ENCODE data around the gene SERPINF2.
A peak's percentile ranks its signal among the peaks of the same experiment; 100 is the strongest.
"Not testable (repeated sequence)": the region's sequence is repeated elsewhere in the genome, so short reads cannot be mapped to it uniquely, and the experiment has no call there.

Gene SERPINF2

GRCh38 chr17:1716912-1717695 is 25.6 kb upstream of the SERPINF2 start:
- peak; percentile 100 for DNase-seq

GRCh38 chr17:1718362-1719165 is 24.1 kb upstream of the SERPINF2 start:
- DNase-seq, result no peak

GRCh38 chr17:1720856-1721386 is 21.8 kb upstream of the SERPINF2 start:
- peak; percentile 52 for DNase-seq

DNA sequence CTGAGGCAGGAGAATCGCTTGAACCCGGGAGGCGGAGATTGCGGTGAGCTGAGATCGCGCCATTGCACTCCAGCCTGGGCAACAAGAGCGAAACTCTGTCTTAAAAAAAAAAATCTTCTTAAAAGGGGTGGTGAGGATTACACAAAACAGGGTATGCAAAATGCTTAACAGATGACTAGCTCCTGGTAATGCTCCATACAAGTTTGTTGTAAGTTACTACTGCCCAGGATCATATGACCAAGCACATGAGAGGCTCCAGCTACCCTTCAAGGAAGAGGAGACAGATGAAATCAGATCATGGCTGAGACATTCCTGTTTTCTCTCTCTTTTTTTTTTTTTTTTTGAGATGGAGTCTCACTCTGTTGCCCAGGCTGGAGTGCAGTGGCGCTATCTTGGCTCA is 20.6 kb upstream of the SERPINF2 start:
- DNase-seq, result not testable (repeated sequence)

GRCh38 chr17:1724351-1724868 is 18.3 kb upstream of the SERPINF2 start, which contains the start of gene WDR81:
Gene WDR81, plus strand, starts transcription at chr17:1724704. Its CDS starts 256 bp downstream, at chr17:1724960.
- DNase-seq, result peak; percentile 84

- no peak for DNase-seq
Observed at GRCh38 chr17:1724869-1725641, 17.6 kb upstream of the SERPINF2 start.

- no peak for DNase-seq
Observed at GRCh38 chr17:1725642-1726511, 16.8 kb upstream of the SERPINF2 start.

GRCh38 chr17:1726626-1727257 is 15.9 kb upstream of the SERPINF2 start:
- no peak for DNase-seq

- DNase-seq, result no peak
Observed at GRCh38 chr17:1727258-1727789, 15.3 kb upstream of the SERPINF2 start.

DNA sequence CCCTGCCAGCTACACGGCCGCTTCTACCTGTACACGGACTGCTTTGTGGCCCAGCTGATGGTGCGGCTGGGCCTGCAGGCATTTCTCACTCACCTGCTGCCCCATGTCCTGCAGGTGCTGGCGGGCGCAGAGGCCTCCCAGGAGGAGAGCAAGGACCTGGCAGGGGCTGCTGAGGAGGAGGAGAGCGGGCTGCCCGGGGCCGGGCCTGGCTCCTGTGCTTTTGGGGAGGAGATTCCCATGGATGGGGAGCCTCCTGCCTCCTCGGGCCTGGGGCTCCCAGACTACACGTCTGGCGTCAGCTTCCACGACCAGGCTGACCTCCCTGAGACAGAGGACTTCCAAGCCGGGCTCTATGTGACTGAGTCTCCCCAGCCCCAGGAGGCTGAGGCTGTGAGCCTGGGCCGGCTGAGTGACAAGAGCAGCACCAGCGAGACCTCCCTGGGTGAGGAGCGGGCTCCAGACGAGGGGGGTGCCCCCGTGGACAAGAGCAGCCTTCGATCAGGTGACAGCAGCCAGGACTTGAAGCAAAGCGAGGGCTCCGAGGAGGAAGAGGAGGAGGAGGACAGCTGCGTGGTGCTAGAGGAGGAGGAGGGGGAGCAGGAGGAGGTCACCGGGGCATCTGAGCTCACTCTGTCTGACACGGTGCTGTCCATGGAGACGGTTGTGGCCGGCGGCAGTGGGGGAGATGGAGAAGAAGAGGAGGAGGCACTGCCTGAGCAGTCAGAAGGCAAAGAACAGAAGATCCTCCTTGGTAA is 14.6 kb upstream of the SERPINF2 start:
- no peak for DNase-seq

DNA sequence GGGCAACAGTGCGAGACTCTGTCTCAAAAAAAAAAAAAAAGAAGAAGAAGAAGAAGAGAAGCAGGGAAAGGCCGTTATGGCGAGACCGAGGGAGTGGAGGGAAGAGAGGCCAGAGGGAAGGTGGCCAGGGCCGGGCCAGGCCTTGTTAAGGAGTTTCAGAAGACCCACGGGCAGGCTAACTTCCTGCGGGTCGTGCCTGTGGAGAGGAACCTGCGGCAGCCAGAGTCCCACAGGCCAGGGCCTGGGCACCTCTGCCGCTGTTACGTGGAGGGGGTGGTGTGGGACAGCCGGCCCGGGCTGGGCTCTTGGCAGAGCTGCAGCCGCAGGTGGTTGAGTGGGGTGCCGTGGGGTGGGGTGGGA is 12.7 kb upstream of the SERPINF2 start:
- DNase-seq, result no peak

- DNase-seq, result peak; percentile 87
Observed at GRCh38 chr17:1730326-1731193, 12.1 kb upstream of the SERPINF2 start.

DNA sequence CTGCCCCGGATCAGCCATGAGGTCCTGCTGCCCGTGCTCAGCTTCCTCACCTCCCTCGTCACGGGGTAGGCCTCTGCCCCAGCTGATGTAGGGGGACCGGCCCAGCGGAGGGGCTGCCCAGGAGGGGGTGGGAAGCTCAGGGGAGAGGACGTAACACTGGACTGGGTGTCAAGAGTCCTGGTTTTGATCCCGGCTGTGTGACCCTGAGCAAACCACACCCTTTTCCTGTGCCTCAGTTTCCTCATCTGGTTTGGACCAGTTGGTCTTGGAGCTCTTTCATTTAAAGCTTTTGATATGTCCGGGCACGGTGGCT is 11.5 kb upstream of the SERPINF2 start:
- DNase-seq, result no peak

DNA sequence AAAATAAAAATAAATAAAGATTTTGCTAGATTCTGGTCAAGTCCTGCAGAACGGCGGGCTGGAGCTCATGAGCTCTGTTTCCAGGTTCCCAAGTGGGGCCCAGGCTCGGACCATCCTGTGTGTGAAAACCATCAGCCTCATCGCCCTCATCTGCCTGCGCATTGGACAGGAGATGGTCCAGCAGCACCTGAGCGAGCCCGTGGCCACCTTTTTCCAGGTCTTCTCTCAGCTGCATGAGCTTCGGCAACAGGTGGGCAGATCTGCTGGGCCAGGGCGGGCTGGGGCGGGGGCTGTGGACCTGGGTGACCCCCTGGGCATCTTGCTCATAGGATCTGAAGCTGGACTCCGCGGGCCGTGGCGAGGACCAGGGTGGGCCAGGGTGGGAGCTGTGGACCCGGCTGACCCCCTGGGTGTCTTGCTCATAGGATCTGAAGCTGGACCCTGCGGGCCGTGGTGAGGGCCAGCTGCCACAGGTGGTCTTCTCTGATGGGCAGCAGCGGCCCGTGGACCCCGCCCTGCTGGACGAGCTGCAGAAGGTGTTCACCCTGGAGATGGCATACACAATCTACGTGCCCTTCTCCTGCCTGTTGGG is 10.3 kb upstream of the SERPINF2 start:
- DNase-seq, result no peak

DNA sequence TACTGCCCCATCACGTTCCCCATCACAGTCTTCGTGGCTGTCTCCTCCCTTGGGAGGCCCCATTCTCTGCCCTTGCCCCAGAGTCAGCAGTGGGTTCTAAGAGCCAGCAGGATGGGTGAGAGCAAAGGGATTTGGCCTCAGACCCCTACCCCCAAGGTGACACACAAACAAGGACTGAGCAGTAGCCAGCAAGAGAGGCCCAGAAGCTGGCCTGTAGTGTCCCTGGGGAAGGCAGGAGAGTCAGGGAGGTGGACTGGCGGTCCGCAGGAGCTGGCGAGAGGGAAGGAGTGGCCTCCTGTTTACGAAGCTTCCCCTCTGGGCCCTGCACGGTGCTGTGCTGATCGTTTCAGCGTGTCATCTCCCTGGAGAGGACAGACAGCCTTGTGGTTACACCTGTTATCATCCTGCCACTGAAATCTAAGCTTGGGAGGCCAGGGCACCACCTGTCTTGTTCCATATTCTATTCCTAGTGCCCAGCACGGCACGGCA is 9.8 kb upstream of the SERPINF2 start:
- DNase-seq, result no peak

GRCh38 chr17:1733759-1734158 is 8.9 kb upstream of the SERPINF2 start:
- no peak for DNase-seq

DNA sequence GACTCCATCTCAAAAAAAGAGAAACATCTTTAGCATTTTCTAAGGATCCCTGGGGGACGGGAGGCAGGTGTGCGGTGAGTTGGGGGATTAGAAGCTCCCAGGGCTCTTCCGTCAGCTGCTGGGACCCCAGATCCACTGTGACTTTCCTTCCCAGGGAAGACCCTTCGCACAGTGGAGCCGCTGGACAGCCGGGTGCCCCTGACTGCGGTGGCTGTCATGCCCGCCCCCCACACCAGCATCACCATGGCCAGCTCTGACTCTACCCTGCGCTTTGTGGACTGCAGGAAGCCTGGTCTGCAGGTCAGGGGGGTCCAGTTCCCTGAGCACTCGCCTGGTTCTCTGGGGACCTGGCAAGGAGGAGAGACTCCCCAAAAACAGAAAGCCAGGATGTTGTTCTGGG is 7.3 kb upstream of the SERPINF2 start:
- no peak for DNase-seq

GRCh38 chr17:1735834-1736347 is 6.8 kb upstream of the SERPINF2 start:
- no peak for DNase-seq
